ENCODE results near the gene CARS1.

Gene CARS1

GRCh38 chr11:3057069-3057963 is at the start of gene CARS1:
CARS1 (minus strand) TSS chr11:3057423; CDS start chr11:3057367, 56 bp downstream.
- peak; percentile 97 for DNase-seq

- DNase-seq = peak; percentile 34
These were observed 48.8 kb upstream of the CARS1 start for GRCh38 chr11:3105791-3106735.

- peak; percentile 38 for DNase-seq
These were observed 48.0 kb upstream of the CARS1 start for GRCh38 chr11:3104961-3105790.

- peak; percentile 19 for DNase-seq
These were observed 47.0 kb upstream of the CARS1 start for GRCh38 chr11:3104051-3104714.

GRCh38 chr11:3103076-3103475 is 45.9 kb upstream of the CARS1 start:
- DNase-seq = no peak

- DNase-seq = no peak
These were observed 45.4 kb upstream of the CARS1 start for GRCh38 chr11:3102641-3102921.

GRCh38 chr11:3101921-3102640 is 44.9 kb upstream of the CARS1 start:
- DNase-seq = peak; percentile 28

DNA sequence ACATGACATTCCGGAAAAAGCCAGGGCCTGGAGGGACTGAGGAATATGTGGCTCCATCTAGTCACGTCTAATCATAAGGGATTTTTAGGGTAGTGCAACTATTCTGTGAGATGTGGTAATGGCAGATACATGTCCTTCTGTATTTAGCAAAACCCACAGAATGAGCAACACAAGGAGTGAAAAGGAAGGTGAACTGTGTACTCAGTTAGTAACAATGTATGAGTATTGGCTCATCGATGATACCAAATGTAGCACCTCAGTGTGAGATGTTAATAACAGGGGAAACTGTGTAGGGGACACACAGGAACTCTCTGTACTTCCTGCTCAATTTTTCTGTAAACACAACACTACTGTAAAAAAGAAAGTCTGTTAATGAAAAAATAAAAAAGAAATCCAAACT is 42.0 kb upstream of the CARS1 start:
- no peak for DNase-seq

GRCh38 chr11:3096909-3097530 is 39.8 kb upstream of the CARS1 start:
- DNase-seq = peak; percentile 15

DNA sequence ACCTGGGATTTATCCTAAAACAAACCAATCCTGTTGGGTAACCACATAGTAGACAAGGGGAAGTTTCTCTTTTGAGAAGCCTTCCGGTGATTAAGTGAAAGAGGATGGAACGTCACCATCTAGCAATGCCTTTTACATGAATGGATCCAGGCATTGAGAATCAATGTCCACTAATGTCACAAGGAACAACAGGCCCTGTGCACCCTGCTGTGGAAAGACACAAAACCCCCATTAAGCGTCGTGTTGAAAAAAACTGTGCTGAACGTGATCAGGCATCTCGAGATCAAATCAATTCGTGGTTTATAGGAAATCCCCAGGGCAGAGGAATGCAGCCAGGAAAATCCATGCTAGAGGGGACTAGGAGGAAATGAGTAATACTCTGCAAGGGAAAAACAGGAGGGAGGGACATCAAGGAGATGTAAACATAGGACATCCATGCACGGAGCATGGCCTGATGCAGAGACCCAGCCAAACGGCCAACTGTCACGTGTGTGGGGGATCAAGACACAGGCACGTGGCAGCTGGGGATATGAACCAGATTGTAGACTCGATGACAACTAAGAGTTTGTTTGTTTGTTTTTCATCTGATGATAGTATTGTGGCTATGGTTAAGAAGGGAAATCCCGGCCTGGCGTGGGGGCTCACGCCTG is 38.6 kb upstream of the CARS1 start:
- peak; percentile 61 for DNase-seq

DNA sequence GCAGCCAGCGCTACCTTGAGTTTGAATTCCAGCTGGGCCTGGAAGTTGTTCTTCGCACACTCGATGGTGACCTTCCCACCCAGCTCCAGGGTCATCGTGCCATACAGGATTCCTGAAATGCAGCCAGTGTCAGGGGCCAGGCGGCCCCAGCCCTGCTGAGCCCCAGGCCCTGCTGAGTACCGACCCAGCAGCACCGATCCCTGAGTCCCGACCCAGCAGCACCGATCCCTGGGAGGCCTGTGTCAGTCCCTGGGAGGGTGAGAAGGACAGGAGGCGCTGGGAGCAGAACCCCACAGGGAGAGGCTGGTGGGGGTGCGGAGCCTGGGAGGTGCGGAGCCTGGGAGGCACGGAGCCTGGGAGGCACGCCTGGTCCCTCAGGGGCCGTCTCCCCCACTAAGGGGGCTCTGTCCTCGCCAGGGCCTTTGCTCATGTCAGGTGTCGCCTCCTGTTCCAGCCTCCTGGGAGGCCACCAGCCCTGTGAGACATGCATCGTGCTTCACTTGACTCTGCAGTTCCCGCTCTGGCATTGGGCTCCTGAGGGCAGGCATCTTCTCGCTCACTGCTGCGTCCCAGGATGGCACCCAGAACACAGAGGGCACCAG is 37.1 kb upstream of the CARS1 start:
- no peak for DNase-seq

GRCh38 chr11:3093281-3094191 is 36.3 kb upstream of the CARS1 start:
- no peak for DNase-seq

DNA sequence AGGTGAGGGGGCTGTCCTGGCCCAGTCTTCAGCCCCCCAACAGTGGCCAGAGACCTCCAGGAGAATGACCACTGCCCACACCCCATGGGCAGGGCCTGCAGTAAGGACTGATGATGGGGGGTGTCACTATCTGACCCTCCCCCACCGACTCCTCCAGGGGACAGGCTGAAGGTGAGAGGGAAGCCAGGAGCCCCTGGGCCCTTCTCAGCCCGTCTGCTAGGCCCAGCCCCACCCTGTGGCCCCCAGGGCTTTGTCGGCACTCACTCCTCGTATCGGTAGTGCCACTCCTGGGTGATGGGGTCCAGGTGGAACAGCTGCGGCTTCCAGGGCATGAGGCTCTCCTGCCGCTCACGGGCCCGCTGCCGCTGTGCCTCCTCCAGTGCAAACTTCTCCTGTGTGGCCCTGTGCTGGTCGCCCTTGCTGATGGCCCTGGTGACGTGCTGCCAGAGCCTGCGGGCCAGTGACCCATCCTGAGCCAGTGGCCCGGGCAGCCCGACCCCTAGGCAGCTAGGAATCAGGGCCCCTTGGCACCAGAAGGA is 35.4 kb upstream of the CARS1 start:
- no peak for DNase-seq

- peak; percentile 74 for DNase-seq
These were observed 34.8 kb upstream of the CARS1 start for GRCh38 chr11:3091846-3092602.

- no peak for DNase-seq
These were observed 34.0 kb upstream of the CARS1 start for GRCh38 chr11:3091081-3091845.

- no peak for DNase-seq
These were observed 33.1 kb upstream of the CARS1 start for GRCh38 chr11:3090096-3090901.
